ENCODE results near the gene CFL1.
A peak's percentile ranks its signal among the peaks of the same experiment; 100 is the strongest.

Gene CFL1

GRCh38 chr11:65891219-65892136 is 33.5 kb upstream of the CFL1 start:
- peak; percentile 71; the same call in 1 of the 2 replicates for TF ChIP-seq TAF1 (IDR thresholded peaks at IDR 0.05; ENCODE audit: borderline replicate concordance, insufficient read depth, low read length)
- no peak for TF ChIP-seq REST (IDR thresholded peaks at IDR 0.05; ENCODE audit: insufficient read depth in 1 of 2, low read depth in 2 of 2, low read length in 2 of 2)
- no peak for TF ChIP-seq FOXP2 (optimal IDR thresholded peaks at IDR 0.05; ENCODE audit: borderline replicate concordance, extremely low read depth, extremely low read length, insufficient read depth)
- peak; percentile 83 for TF ChIP-seq POLR2AphosphoS5 (IDR thresholded peaks at IDR 0.05; ENCODE audit: low read depth, low read length)
- peak; percentile 37; the same call in 1 of the 2 replicates for TF ChIP-seq SIN3A (IDR thresholded peaks at IDR 0.05; ENCODE audit: borderline replicate concordance, insufficient read depth, low read length)

GRCh38 chr11:65890324-65891218 is 32.6 kb upstream of the CFL1 start, which contains the start of gene CCDC85B:
TSS of gene CCDC85B (plus strand) at chr11:65890673. CDS start at chr11:65890784, 111 bp downstream.
- TF ChIP-seq REST (IDR thresholded peaks at IDR 0.05; ENCODE audit: insufficient read depth in 1 of 2, low read depth in 2 of 2, low read length in 2 of 2) (peak in 1 of 2 experiments; percentile 66; a peak in 1 of 4 replicates), POLR2AphosphoS5 (IDR thresholded peaks at IDR 0.05; ENCODE audit: low read depth, low read length) (peak; percentile 92), SIN3A (IDR thresholded peaks at IDR 0.05; ENCODE audit: borderline replicate concordance, insufficient read depth, low read length) (peak; percentile 64; the same call in 1 of the 2 replicates), FOXP2 (optimal IDR thresholded peaks at IDR 0.05; ENCODE audit: borderline replicate concordance, extremely low read depth, extremely low read length, insufficient read depth) (no peak), TAF1 (IDR thresholded peaks at IDR 0.05; ENCODE audit: borderline replicate concordance, insufficient read depth, low read length) (peak; percentile 98)

- TF ChIP-seq POLR2AphosphoS5 (IDR thresholded peaks at IDR 0.05; ENCODE audit: low read depth, low read length) (peak; percentile 97), TAF1 (IDR thresholded peaks at IDR 0.05; ENCODE audit: borderline replicate concordance, insufficient read depth, low read length) (peak; percentile 73; the same call in 1 of the 2 replicates), REST (IDR thresholded peaks at IDR 0.05; ENCODE audit: insufficient read depth in 1 of 2, low read depth in 2 of 2, low read length in 2 of 2) (0 out of 4 replicates have a peak, but pooled peaks of 1 of the 2 experiments have one; percentile 8), FOXP2 (optimal IDR thresholded peaks at IDR 0.05; ENCODE audit: borderline replicate concordance, extremely low read depth, extremely low read length, insufficient read depth) (no peak), SIN3A (IDR thresholded peaks at IDR 0.05; ENCODE audit: borderline replicate concordance, insufficient read depth, low read length) (peak; percentile 11; the same call in 1 of the 2 replicates)
Observed at GRCh38 chr11:65888163-65888814, 30.3 kb upstream of the CFL1 start, which contains the start of gene FIBP. TSS of gene FIBP (minus strand) at chr11:65888471. CDS start at chr11:65888418, 53 bp downstream.

- TF ChIP-seq TAF1 (IDR thresholded peaks at IDR 0.05; ENCODE audit: borderline replicate concordance, insufficient read depth, low read length) (no peak), POLR2AphosphoS5 (IDR thresholded peaks at IDR 0.05; ENCODE audit: low read depth, low read length) (no peak), REST (IDR thresholded peaks at IDR 0.05; ENCODE audit: insufficient read depth in 1 of 2, low read depth in 2 of 2, low read length in 2 of 2) (no peak), FOXP2 (optimal IDR thresholded peaks at IDR 0.05; ENCODE audit: borderline replicate concordance, extremely low read depth, extremely low read length, insufficient read depth) (no peak), SIN3A (IDR thresholded peaks at IDR 0.05; ENCODE audit: borderline replicate concordance, insufficient read depth, low read length) (no peak)
Observed at GRCh38 chr11:65887723-65888162, 29.8 kb upstream of the CFL1 start.

Measured in PFSK-1 (cell line).